Measurements from ENCODE around the gene EPN2. TPM values are rescaled to one million over a fixed set of nuclear protein-coding genes. Genes with fewer than 3 reads are reported as not detected.

The EPN2 gene
- total and polyA plus RNA-seq, 7 donors = 11.6 to 36.0 (median 25.3) TPM

GRCh38 chr17:19360772-19361171 is 123.6 kb downstream of the EPN2 start:
- TF ChIP-seq CTCF (IDR thresholded peaks at IDR 0.05) = no peak
- WGBS, 3 donors = 87 to 93% (median 90%) methylated on average over 8 of the region's 8 CpGs
- DNase-seq = no peak

GRCh38 chr17:19361326-19361725 is 124.2 kb downstream of the EPN2 start:
- peaks cover 0 to 10% of the 10 kb centered on the region in 2 donors for H3K36me3 ChIP-seq (ENCODE audit: insufficient read depth in 1 of 2, low read depth in 1 of 2)
- no peak overlapping the region for H3K27ac ChIP-seq
- H3K27me3 ChIP-seq (ENCODE audit: insufficient read depth in 3 of 3, low read length in 2 of 3) = no peaks in the 10 kb centered on the region
- H3K9me3 ChIP-seq = no peaks in the 10 kb centered on the region
- WGBS, 3 donors = 69 to 79% (median 74%) methylated on average over 6 of the region's 6 CpGs
- no peak for TF ChIP-seq CTCF (IDR thresholded peaks at IDR 0.05)
- DNase-seq (no peak), ATAC-seq (no peak)
- no peaks in the 10 kb centered on the region for H3K4me1 ChIP-seq
- H3K4me3 ChIP-seq = no peak overlapping the region
- intact Hi-C loops (cut with DNase I) = loop anchor here in 1 of 2 donors (10.0 kb wide), 1 partner anchor 403 kb away; no protein-coding TSS in a partner anchor

More at GRCh38 chr17:19360772-19361171, 123.6 kb downstream of the EPN2 start:
- no peaks in the 10 kb centered on the region for H3K27me3 ChIP-seq (ENCODE audit: insufficient read depth in 3 of 3, low read length in 2 of 3)
- no peak overlapping the region for H3K27ac ChIP-seq
- no peaks in the 10 kb centered on the region for H3K9me3 ChIP-seq
- no peak for ATAC-seq
- no peak overlapping the region for H3K4me3 ChIP-seq
- H3K4me1 ChIP-seq = no peaks in the 10 kb centered on the region
- intact Hi-C loops (cut with DNase I) = loop anchor here in 1 of 2 donors (10.0 kb wide), 1 partner anchor 404 kb away; no protein-coding TSS in a partner anchor
- peaks cover 0 to 10% of the 10 kb centered on the region in 2 donors for H3K36me3 ChIP-seq (ENCODE audit: insufficient read depth in 1 of 2, low read depth in 1 of 2)

- H3K36me3 ChIP-seq (ENCODE audit: insufficient read depth in 1 of 2, low read depth in 1 of 2) = peaks cover 0 to 6% of the 10 kb centered on the region in 2 donors
- H3K4me3 ChIP-seq = peak overlapping the region; percentile 90
- ATAC-seq (no peak), DNase-seq (no peak)
- H3K27ac ChIP-seq = peak overlapping the region; percentile 76
- no peaks in the 10 kb centered on the region for H3K9me3 ChIP-seq
- intact Hi-C loops (cut with DNase I) = loop anchor here (2.0 to 10.0 kb wide), 4 partner anchors 85 to 405 kb away; no protein-coding TSS in a partner anchor
- no peaks in the 10 kb centered on the region for H3K4me1 ChIP-seq
- no peak for TF ChIP-seq CTCF (IDR thresholded peaks at IDR 0.05)
- H3K27me3 ChIP-seq (ENCODE audit: insufficient read depth in 3 of 3, low read length in 2 of 3) = no peaks in the 10 kb centered on the region
- WGBS, 3 donors = 14 to 19% (median 15%) methylated on average over 16 of the region's 16 CpGs
Observed at GRCh38 chr17:19361944-19362276, 124.7 kb downstream of the EPN2 start.

GRCh38 chr17:19362277-19363113 is 125.3 kb downstream of the EPN2 start, which contains the start of gene B9D1:
TSS of gene B9D1 (minus strand) at chr17:19362723. CDS start at chr17:19362569, 154 bp downstream.
- Histone ChIP-seq H3K36me3 (ENCODE audit: insufficient read depth in 1 of 2, low read depth in 1 of 2) (peaks cover 0 to 1% of the 10 kb centered on the region in 2 donors), H3K4me3 (peak within 1 kb of the TSS; percentile 90), H3K27ac (peak within 1 kb of the TSS; percentile 76), H3K4me1 (no peaks in the 10 kb centered on the region), H3K9me3 (no peaks in the 10 kb centered on the region), H3K27me3 (ENCODE audit: insufficient read depth in 3 of 3, low read length in 2 of 3) (no peaks in the 10 kb centered on the region)
- ATAC-seq (peak; percentile 96 to 98 (median 96)), DNase-seq (peak; percentile 91 to 97)
- TF ChIP-seq CTCF (IDR thresholded peaks at IDR 0.05) = peak; percentile 97
- 0% methylated on average over 75 to 83 of the region's 83 CpGs for WGBS, 3 donors
- intact Hi-C loops (cut with DNase I) = loop anchor here (2.0 to 10.0 kb wide), 4 partner anchors 84 to 404 kb away; no protein-coding TSS in a partner anchor

Data from psoas muscle (tissue), 8 donors.